DOHH2 (cell line): ENCODE data around the gene OLFML1.

Source experiments
- H3F3A ChIP-seq: fragments of 200-600 bp; sonication (generic), shearing (Covaris generic); 2 replicates; pipeline ENCODE4 v1.6.0; 2016; ENCODE audit warnings: antibody characterized with exemption, mild to moderate bottlenecking; ENCODE audit not compliant: control insufficient read depth, insufficient read depth
- H3K27ac ChIP-seq: fragments of 200-600 bp; sonication (generic); 2 replicates; pipeline ENCODE4 v1.5.1; 2014; ENCODE audit warnings: low read depth, mild to moderate bottlenecking, low read length, moderate library complexity
- H3K27me3 ChIP-seq: fragments of 200-600 bp; sonication (generic); 2 replicates; pipeline ENCODE4 v1.6.1; 2014; ENCODE audit warnings: mild to moderate bottlenecking, low read length, mixed read lengths; ENCODE audit not compliant: control insufficient read depth
- H3K36me3 ChIP-seq: fragments of 200-600 bp; sonication (generic); 2 replicates; pipeline ENCODE4 v1.6.1; 2014; ENCODE audit warnings: mild to moderate bottlenecking, low read length, moderate library complexity, mixed read lengths; ENCODE audit not compliant: control insufficient read depth
- H3K4me1 ChIP-seq: fragments of 200-600 bp; sonication (generic); 2 replicates; pipeline ENCODE4 v1.6.1; 2014; ENCODE audit warnings: mild to moderate bottlenecking, low read length, mixed read lengths; ENCODE audit not compliant: control insufficient read depth
- H3K4me2 ChIP-seq: fragments of 200-600 bp; sonication (generic); 2 replicates; pipeline ENCODE4 v1.6.0; 2014; ENCODE audit warnings: mild to moderate bottlenecking, low read length, moderate library complexity
- H3K4me3 ChIP-seq: fragments of 200-600 bp; sonication (generic); 2 replicates; pipeline ENCODE4 v1.5.1; 2014; ENCODE audit warnings: mild to moderate bottlenecking, low read length, mixed read lengths
- H3K79me2 ChIP-seq: fragments of 200-600 bp; sonication (generic); 2 replicates; pipeline ENCODE4 v1.6.1; 2014; ENCODE audit warnings: mild to moderate bottlenecking, low read length, mixed read lengths; ENCODE audit not compliant: control insufficient read depth
- H3K9me2 ChIP-seq: fragments of 200-600 bp; sonication (generic); replicated peaks from 2 replicates; pipeline ENCODE4 v1.6.1; 2014; ENCODE audit warnings: mild to moderate bottlenecking, low read length, mixed read lengths; ENCODE audit not compliant: control insufficient read depth
- H3K9me3 ChIP-seq: fragments of 200-600 bp; sonication (generic); 2 replicates; pipeline ENCODE4 v1.6.1; 2014; ENCODE audit warnings: antibody characterized with exemption, low read length, mixed read lengths; ENCODE audit not compliant: control insufficient read depth, insufficient read depth
- H4K20me1 ChIP-seq: fragments of 200-600 bp; sonication (generic); 2 replicates; pipeline ENCODE4 v1.6.0; 2014; ENCODE audit warnings: low read depth, mild to moderate bottlenecking, antibody characterized with exemption, low read length, moderate library complexity; ENCODE audit not compliant: control insufficient read depth, insufficient read depth
- CTCF ChIP-seq: fragments of 200-600 bp; sonication (generic); IDR thresholded peaks from one replicate; pipeline ENCODE4 v1.5.1; 2014; ENCODE audit warnings: antibody characterized with exemption, mild to moderate bottlenecking, low read depth, low read length; ENCODE audit not compliant: poor library complexity, severe bottlenecking
- EZH2phosphoT487 ChIP-seq: fragments of 200-600 bp; sonication (generic); IDR thresholded peaks from 2 replicates; pipeline ENCODE4 v1.6.1; 2017; ENCODE audit warnings: borderline replicate concordance, mild to moderate bottlenecking, antibody characterized with exemption, low read length, moderate library complexity, mixed read lengths

The OLFML1 gene

GRCh38 chr11:7490535-7490934, 5.2 kb downstream of the OLFML1 start:
- no peaks in the 10 kb centered on the region for H3K9me3 ChIP-seq
- no peaks in the 10 kb centered on the region for H3K79me2 ChIP-seq
- TF ChIP-seq EZH2phosphoT487, result no peak
- TF ChIP-seq CTCF, result no peak
- no peak overlapping the region for H3K27ac ChIP-seq
- no peaks in the 10 kb centered on the region for H3F3A ChIP-seq
- H3K4me1 ChIP-seq, result peaks cover 12% of the 10 kb centered on the region
- no peaks in the 10 kb centered on the region for H4K20me1 ChIP-seq
- no peak overlapping the region for H3K4me3 ChIP-seq
- H3K27me3 ChIP-seq, result no peaks in the 10 kb centered on the region
- H3K36me3 ChIP-seq, result no peaks in the 10 kb centered on the region
- H3K4me2 ChIP-seq, result no peak overlapping the region
- H3K9me2 ChIP-seq, result no peaks in the 10 kb centered on the region

DNA sequence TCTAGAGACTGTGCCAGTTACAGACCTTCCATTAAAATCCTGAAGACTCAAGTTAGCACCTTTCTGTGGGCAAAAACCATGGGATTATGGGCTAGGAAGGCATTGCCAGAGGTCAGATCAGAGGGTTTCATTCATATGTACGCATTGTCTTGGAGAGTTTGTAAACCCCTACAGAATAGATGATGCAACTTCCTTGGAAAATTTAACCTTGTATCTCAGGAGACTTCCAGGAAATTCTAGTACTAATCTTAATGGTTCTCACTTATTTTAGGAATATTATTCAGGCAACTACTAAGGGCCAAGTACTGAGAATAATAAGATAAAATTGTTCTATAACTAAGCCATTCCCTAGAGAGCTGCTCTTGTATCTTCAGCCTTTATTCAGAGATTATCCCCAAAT, 6.9 kb downstream of the OLFML1 start:
- no peak for TF ChIP-seq CTCF
- TF ChIP-seq EZH2phosphoT487, result no peak
- H3K9me3 ChIP-seq, result no peaks in the 10 kb centered on the region
- H4K20me1 ChIP-seq, result no peaks in the 10 kb centered on the region

DNA sequence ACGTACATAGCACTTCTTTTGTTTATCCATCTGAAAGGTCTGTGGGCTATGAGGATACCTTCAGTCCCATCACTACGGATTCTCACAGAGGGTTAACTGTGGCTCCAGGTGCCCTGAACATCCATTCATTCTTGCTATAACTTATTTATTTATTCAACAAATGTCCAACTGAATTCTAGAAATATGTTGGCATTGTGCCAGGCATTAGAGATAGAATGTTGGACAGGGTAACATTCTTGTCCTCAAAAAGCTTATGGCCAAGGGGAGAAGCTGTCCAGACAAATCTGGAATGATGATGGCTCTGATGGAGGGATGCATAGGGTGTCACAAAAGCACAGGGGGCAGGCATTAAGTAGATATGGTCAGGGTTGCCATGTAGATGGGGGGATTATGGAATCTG, 8.4 kb downstream of the OLFML1 start:
- Histone ChIP-seq H3K4me3 (no peak overlapping the region), H3K4me1 (peaks cover 29% of the 10 kb centered on the region), H3K36me3 (no peaks in the 10 kb centered on the region), H3K9me2 (no peaks in the 10 kb centered on the region), H3K79me2 (no peaks in the 10 kb centered on the region), H3K4me2 (no peak overlapping the region), H3K27ac (no peak overlapping the region), H4K20me1 (no peaks in the 10 kb centered on the region), H3K27me3 (no peaks in the 10 kb centered on the region), H3K9me3 (no peaks in the 10 kb centered on the region), H3F3A (no peaks in the 10 kb centered on the region)
- TF ChIP-seq EZH2phosphoT487, result no peak
- no peak for TF ChIP-seq CTCF

More for the DNA sequence above, 6.9 kb downstream of the OLFML1 start:
- peaks cover 29% of the 10 kb centered on the region for H3K4me1 ChIP-seq
- H3K27ac ChIP-seq, result no peak overlapping the region
- H3K36me3 ChIP-seq, result no peaks in the 10 kb centered on the region
- H3K9me2 ChIP-seq, result no peaks in the 10 kb centered on the region
- no peaks in the 10 kb centered on the region for H3K27me3 ChIP-seq
- H3K4me2 ChIP-seq, result no peak overlapping the region
- no peak overlapping the region for H3K4me3 ChIP-seq
- no peaks in the 10 kb centered on the region for H3K79me2 ChIP-seq
- H3F3A ChIP-seq, result no peaks in the 10 kb centered on the region
